ENCODE data around the gene EXD3.

DNA sequence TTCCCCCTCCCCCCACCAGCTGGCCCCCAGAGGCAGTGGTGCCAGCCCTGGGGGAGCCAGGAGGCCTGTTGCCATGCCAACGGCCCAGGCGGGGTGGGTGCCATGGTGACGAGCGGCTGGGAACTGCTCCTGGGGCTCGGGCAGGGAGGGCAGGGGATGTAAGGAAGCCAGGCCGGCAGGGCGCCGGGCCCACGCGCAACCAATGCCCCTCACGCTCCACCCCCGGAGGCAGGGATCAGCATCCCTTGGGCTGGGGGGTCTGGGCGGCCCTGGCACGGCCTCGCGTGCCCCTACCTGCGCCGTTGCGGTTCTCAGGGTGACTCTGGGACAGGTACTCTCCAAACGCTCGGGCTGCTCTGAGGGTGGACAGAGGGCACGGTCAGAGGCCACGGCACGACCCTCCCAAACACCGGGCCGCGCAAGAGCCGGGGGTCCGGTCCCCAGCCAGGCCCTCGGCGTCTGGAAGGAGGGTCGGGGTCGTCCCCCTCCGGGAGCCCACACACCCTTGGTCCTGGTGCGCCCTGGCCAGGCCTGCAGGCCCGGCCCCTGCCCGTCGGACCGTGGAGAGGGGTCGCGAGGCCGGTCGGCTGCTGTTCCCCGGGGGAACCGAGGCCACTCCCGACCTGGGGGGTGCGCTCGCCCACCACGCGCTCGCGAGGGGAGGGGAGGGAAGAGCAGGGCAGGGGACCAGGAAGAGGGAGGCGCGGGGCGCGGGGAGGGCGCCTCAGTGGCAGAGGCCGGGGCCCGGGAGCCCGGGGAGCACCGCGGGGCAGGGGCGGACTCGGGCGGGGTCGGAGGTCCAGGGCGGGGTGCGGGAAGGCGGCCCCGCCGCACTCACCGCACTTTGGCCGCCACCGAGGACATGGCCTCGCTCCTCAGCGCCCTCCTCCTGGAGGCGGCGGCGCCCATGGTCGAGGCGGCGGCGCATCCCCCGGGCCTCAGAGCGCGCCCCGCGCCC lies 35.5 kb upstream of the EXD3 start:
- TF ChIP-seq, protein P1, sequence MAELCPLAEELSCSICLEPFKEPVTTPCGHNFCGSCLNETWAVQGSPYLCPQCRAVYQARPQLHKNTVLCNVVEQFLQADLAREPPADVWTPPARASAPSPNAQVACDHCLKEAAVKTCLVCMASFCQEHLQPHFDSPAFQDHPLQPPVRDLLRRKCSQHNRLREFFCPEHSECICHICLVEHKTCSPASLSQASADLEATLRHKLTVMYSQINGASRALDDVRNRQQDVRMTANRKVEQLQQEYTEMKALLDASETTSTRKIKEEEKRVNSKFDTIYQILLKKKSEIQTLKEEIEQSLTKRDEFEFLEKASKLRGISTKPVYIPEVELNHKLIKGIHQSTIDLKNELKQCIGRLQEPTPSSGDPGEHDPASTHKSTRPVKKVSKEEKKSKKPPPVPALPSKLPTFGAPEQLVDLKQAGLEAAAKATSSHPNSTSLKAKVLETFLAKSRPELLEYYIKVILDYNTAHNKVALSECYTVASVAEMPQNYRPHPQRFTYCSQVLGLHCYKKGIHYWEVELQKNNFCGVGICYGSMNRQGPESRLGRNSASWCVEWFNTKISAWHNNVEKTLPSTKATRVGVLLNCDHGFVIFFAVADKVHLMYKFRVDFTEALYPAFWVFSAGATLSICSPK (IDR thresholded peaks at IDR 0.05; ENCODE audit: borderline replicate concordance) = no peak
- TF ChIP-seq, protein P2, sequence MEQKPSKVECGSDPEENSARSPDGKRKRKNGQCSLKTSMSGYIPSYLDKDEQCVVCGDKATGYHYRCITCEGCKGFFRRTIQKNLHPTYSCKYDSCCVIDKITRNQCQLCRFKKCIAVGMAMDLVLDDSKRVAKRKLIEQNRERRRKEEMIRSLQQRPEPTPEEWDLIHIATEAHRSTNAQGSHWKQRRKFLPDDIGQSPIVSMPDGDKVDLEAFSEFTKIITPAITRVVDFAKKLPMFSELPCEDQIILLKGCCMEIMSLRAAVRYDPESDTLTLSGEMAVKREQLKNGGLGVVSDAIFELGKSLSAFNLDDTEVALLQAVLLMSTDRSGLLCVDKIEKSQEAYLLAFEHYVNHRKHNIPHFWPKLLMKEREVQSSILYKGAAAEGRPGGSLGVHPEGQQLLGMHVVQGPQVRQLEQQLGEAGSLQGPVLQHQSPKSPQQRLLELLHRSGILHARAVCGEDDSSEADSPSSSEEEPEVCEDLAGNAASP (IDR thresholded peaks at IDR 0.05) = no peak
- TF ChIP-seq, protein P3, sequence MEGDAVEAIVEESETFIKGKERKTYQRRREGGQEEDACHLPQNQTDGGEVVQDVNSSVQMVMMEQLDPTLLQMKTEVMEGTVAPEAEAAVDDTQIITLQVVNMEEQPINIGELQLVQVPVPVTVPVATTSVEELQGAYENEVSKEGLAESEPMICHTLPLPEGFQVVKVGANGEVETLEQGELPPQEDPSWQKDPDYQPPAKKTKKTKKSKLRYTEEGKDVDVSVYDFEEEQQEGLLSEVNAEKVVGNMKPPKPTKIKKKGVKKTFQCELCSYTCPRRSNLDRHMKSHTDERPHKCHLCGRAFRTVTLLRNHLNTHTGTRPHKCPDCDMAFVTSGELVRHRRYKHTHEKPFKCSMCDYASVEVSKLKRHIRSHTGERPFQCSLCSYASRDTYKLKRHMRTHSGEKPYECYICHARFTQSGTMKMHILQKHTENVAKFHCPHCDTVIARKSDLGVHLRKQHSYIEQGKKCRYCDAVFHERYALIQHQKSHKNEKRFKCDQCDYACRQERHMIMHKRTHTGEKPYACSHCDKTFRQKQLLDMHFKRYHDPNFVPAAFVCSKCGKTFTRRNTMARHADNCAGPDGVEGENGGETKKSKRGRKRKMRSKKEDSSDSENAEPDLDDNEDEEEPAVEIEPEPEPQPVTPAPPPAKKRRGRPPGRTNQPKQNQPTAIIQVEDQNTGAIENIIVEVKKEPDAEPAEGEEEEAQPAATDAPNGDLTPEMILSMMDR (IDR thresholded peaks at IDR 0.05 in 2 of 3, conservative IDR thresholded peaks at IDR 0.05 in 1 of 3; ENCODE audit: insufficient read depth in 2 of 3, low read depth in 1 of 3, low read length in 3 of 3) = no peak
- TF ChIP-seq POLR2A (conservative IDR thresholded peaks at IDR 0.05) (no peak), ZNF444 (CRISPR knock-in tag; IDR thresholded peaks at IDR 0.05) (no peak), ZNF124 (CRISPR knock-in tag; IDR thresholded peaks at IDR 0.05) (no peak), JUND (IDR thresholded peaks at IDR 0.05; ENCODE audit: borderline replicate concordance, low read depth, low read length) (no peak), JUND (tag; IDR thresholded peaks at IDR 0.05; ENCODE audit: borderline replicate concordance, low read depth, low read length) (no peak), HCFC1 (IDR thresholded peaks at IDR 0.05; ENCODE audit: low read depth, low read length) (no peak)
- TF ChIP-seq, protein P4, sequence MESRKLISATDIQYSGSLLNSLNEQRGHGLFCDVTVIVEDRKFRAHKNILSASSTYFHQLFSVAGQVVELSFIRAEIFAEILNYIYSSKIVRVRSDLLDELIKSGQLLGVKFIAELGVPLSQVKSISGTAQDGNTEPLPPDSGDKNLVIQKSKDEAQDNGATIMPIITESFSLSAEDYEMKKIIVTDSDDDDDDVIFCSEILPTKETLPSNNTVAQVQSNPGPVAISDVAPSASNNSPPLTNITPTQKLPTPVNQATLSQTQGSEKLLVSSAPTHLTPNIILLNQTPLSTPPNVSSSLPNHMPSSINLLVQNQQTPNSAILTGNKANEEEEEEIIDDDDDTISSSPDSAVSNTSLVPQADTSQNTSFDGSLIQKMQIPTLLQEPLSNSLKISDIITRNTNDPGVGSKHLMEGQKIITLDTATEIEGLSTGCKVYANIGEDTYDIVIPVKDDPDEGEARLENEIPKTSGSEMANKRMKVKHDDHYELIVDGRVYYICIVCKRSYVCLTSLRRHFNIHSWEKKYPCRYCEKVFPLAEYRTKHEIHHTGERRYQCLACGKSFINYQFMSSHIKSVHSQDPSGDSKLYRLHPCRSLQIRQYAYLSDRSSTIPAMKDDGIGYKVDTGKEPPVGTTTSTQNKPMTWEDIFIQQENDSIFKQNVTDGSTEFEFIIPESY (CRISPR knock-in tag; IDR thresholded peaks at IDR 0.05) = peak; percentile 32; the same call in 1 of the 2 replicates
